IMR-90 (cell line): ENCODE data around the gene ZNF853.

Source experiments
- POLR2A ChIP-seq: IDR thresholded peaks from 2 replicates; pipeline ENCODE4 v1.6.1; 2012; ENCODE audit warnings: mild to moderate bottlenecking, low read depth, low read length
- TF ChIP-seq, protein P1 (sequence below): conservative IDR thresholded peaks from 2 replicates; pipeline ENCODE4 v1.5.1; 2012; ENCODE audit warnings: mild to moderate bottlenecking, low read depth, low read length, improper control_type of control experiment

DNA sequence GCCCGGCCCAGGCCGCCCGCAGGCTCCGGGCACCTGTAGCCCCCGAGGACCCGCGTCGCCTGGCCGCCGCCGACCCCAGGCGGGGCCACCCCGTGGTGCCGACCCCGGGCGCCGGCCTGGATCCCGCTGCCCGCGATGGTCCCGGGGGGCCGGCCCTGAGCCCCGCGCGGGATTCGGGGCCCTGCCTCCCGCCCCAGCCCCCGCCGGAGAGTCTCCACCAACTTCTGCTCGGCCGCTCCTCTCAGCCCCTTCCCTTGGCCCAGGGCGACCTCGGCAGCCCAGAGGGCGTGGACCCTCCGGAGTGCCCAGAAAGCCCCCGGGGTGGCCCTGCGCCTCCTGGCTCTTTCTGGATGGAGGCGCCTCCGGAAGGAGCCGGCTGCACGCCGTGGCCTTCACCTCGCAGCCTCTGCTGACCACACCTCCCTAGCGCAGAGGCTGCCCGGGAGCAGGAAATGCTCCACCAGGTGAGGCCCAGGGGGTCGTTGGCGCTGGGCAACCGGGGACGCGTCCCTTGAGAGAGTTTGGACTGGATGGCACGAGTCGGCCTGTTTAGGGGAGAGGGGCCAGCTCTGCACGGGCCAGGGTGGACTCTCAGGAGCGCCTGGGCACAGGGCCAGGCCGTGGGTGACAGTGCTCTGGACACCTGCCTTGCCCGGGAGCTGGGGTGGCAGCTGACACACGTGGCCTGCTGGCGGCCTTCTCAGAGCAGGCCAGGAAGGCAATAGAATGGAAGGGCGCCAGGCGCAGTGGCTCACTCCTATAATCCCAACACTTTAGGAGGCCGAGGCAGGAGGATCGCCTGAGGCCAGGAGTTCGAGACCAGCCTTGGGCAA is 529 bp downstream of the ZNF853 start:
- TF ChIP-seq, protein P1, sequence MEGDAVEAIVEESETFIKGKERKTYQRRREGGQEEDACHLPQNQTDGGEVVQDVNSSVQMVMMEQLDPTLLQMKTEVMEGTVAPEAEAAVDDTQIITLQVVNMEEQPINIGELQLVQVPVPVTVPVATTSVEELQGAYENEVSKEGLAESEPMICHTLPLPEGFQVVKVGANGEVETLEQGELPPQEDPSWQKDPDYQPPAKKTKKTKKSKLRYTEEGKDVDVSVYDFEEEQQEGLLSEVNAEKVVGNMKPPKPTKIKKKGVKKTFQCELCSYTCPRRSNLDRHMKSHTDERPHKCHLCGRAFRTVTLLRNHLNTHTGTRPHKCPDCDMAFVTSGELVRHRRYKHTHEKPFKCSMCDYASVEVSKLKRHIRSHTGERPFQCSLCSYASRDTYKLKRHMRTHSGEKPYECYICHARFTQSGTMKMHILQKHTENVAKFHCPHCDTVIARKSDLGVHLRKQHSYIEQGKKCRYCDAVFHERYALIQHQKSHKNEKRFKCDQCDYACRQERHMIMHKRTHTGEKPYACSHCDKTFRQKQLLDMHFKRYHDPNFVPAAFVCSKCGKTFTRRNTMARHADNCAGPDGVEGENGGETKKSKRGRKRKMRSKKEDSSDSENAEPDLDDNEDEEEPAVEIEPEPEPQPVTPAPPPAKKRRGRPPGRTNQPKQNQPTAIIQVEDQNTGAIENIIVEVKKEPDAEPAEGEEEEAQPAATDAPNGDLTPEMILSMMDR: no peak
- no peak for TF ChIP-seq POLR2A
